OCI-LY1 (cell line): ENCODE data around the gene MYL9.

Experiments
- EZH2 ChIP-seq: fragments of 200-600 bp; sonication (generic), shearing (Covaris generic); IDR thresholded peaks from 2 replicates; pipeline ENCODE4 v1.8.0; 2017; ENCODE audit warnings: borderline replicate concordance, mixed run types, mild to moderate bottlenecking, antibody characterized with exemption, low read length, moderate library complexity, mixed read lengths
- TF ChIP-seq, protein P1 (sequence below): fragments of 200-600 bp; sonication (generic), shearing (Covaris generic); IDR thresholded peaks from 2 replicates; pipeline ENCODE4 v1.5.1; 2017; ENCODE audit warnings: mild to moderate bottlenecking, antibody characterized with exemption, low read length, moderate library complexity, mixed read lengths

GRCh38 chr20:36527331-36528125 is 13.8 kb upstream of the MYL9 start:
- TF ChIP-seq, protein P1, sequence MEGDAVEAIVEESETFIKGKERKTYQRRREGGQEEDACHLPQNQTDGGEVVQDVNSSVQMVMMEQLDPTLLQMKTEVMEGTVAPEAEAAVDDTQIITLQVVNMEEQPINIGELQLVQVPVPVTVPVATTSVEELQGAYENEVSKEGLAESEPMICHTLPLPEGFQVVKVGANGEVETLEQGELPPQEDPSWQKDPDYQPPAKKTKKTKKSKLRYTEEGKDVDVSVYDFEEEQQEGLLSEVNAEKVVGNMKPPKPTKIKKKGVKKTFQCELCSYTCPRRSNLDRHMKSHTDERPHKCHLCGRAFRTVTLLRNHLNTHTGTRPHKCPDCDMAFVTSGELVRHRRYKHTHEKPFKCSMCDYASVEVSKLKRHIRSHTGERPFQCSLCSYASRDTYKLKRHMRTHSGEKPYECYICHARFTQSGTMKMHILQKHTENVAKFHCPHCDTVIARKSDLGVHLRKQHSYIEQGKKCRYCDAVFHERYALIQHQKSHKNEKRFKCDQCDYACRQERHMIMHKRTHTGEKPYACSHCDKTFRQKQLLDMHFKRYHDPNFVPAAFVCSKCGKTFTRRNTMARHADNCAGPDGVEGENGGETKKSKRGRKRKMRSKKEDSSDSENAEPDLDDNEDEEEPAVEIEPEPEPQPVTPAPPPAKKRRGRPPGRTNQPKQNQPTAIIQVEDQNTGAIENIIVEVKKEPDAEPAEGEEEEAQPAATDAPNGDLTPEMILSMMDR = no peak
- TF ChIP-seq EZH2 = no peak
